HG02852 (cell line): ENCODE measurements around the gene MPV17L2.

Source experiments
- ATAC-seq: cut with Tn5 transposase; IDR thresholded peaks from one replicate; pipeline ENCODE4 v1.9.1; 2021; ENCODE audit warnings: mild to moderate bottlenecking, moderate library complexity; ENCODE audit not compliant: unreplicated experiment

The MPV17L2 gene

GRCh38 chr19:18211683-18212082 lies 18.7 kb downstream of the MPV17L2 start:
- ATAC-seq, result no peak

- no peak for ATAC-seq
These were observed 21.9 kb downstream of the MPV17L2 start for GRCh38 chr19:18214779-18215433.

GRCh38 chr19:18216789-18217188 lies 23.8 kb downstream of the MPV17L2 start:
- no peak for ATAC-seq

- ATAC-seq, result no peak
These were observed 25.1 kb downstream of the MPV17L2 start for GRCh38 chr19:18218159-18218558.

GRCh38 chr19:18218600-18218999 lies 25.6 kb downstream of the MPV17L2 start:
- ATAC-seq, result no peak

- ATAC-seq, result no peak
These were observed 27.1 kb downstream of the MPV17L2 start for GRCh38 chr19:18219911-18220631.

- no peak for ATAC-seq
These were observed 27.7 kb downstream of the MPV17L2 start for GRCh38 chr19:18220632-18221275.

GRCh38 chr19:18221815-18222725 lies 29.1 kb downstream of the MPV17L2 start:
- no peak for ATAC-seq

- ATAC-seq, result no peak
These were observed 31.0 kb downstream of the MPV17L2 start for GRCh38 chr19:18223860-18224524.

- ATAC-seq, result peak; percentile 86
These were observed 31.7 kb downstream of the MPV17L2 start for GRCh38 chr19:18224525-18225354.

GRCh38 chr19:18225355-18225701 lies 32.3 kb downstream of the MPV17L2 start:
- ATAC-seq, result no peak

- no peak for ATAC-seq
These were observed 32.9 kb downstream of the MPV17L2 start, which contains the start of gene PDE4C for GRCh38 chr19:18225702-18226468. TSS of gene PDE4C (minus strand) at chr19:18226438. CDS start at chr19:18226415, 23 bp downstream.

GRCh38 chr19:18226956-18227780 lies 34.1 kb downstream of the MPV17L2 start:
- no peak for ATAC-seq

- no peak for ATAC-seq
These were observed 34.8 kb downstream of the MPV17L2 start for GRCh38 chr19:18227781-18228271.

GRCh38 chr19:18229474-18229873 lies 36.5 kb downstream of the MPV17L2 start:
- ATAC-seq, result no peak

GRCh38 chr19:18229915-18230314 lies 36.9 kb downstream of the MPV17L2 start:
- no peak for ATAC-seq

GRCh38 chr19:18230941-18231734 lies 38.1 kb downstream of the MPV17L2 start:
- ATAC-seq, result no peak
